Activated CD8-positive, alpha-beta memory T cell treated with anti-CD3 and anti-CD28 coated beads for 36 hours (primary cell): ENCODE results near the gene PLIN1. TPM values are rescaled to one million over a fixed set of nuclear protein-coding genes. Genes with fewer than 3 reads are reported as not detected.

Source experiments
- CTCF ChIA-PET: fragments of 350-600 bp; sonication (Branson Sonifier 250); formaldehyde crosslinking; loops from one replicate; lab custom pipeline; 2021; ENCODE audit warnings: antibody characterized with exemption; lab: Charles Lee
- POLR2A ChIA-PET: fragments of 350-600 bp; sonication (Branson Sonifier 250); formaldehyde crosslinking; loops from one replicate; lab custom pipeline; 2021; ENCODE audit warnings: antibody characterized with exemption; lab: Charles Lee
- total RNA-seq, 2 experiments: library from RNA; stranded (reverse); gene quantifications; one replicate each; pipeline ENCODE4 v1.2.3, GENCODE V29; 2021

Gene PLIN1
- total RNA-seq, 2 experiments from 2014 or later, result 0.25 to 0.44 TPM

GRCh38 chr15:89632563-89633430 lies 46.4 kb downstream of the PLIN1 start:
- CTCF ChIA-PET, result no interaction called here

DNA sequence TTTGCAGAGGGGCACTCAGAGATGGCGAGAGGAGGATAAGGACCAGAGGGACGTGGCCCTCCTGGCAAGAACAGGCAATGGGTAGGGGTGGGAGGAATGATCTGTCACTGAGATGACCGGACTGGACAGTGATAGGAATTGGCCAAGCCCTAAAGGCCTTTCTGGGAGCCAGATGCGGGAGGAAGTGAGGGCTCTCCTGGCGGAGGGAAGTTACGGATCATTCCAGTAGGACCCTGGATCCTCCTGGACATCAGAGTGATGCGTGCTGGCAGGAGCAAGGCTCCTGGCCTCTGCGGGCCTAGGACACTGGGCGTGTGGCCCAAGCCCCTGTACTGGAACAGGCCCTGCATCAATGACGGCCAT lies 47.3 kb downstream of the PLIN1 start:
- ChIA-PET CTCF (no interaction called here), POLR2A (no interaction called here)

More at GRCh38 chr15:89632563-89633430, 46.4 kb downstream of the PLIN1 start:
- POLR2A ChIA-PET, result no interaction called here

DNA sequence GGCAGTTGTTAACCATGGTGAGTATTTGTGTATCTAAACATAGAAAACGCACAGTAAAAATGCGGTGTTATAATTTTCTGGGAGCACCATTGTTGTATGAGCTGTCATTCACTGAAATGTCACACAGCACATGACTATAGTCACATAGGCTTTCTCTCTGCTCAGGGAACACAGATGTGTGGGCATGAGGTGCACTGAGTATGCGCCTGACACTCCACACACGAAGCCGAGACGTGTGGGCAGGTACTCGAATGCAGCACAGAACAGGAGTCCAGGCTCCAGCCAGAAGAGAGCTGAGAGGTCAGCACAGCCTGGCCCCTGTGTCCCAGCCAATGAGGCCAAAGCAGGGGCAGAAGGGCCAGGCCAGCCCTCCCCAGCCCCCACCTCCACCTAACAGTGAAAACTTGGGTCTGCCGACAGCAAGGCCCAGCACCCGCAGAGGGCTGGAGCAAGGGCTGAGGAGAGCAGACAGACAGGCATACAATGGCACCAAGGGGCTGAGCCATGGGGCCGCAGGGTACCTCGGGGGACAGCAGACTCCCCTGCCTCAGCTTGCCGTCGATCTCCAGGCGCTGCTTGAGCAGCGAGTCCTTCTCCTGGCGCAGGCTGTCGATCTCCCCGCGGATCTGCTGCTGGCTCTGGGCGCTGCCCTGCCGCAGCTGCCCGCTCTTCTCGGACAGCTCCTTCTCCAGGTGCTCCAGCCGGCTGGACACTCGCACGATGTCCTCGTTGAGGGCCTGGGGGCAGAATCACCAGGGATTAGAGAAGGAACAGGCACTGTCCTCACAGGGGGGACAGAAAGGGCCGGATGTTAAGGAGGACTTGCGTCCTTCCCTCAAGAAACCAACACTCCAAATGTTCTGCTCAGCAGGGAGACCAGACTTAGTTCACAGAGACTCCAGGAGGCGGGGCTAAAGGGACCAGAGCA lies 47.9 kb downstream of the PLIN1 start:
- POLR2A ChIA-PET, result no interaction called here
- CTCF ChIA-PET, result no interaction called here

DNA sequence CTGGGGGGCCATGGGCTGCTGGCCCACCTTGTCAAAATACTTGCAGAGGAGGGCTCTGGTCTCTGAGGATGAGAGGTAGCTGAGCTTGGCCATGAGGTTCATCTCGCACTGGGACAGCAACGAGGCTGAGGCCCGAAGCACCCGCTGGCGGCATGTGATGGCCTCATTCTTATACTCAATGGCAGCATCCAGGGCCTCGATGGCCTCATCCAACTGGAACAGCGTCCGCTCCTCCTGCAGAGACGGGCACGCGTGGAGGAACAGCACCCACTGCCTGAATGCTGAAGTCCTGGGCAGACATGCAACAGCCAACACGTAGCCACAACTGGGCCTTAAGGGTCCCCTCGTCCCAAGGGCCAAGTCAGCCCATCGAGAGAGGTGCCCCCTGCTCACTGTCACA lies 48.9 kb downstream of the PLIN1 start:
- ChIA-PET CTCF (no interaction called here), POLR2A (no interaction called here)

GRCh38 chr15:89629829-89630228 lies 49.3 kb downstream of the PLIN1 start:
- ChIA-PET POLR2A (no interaction called here), CTCF (no interaction called here)

- ChIA-PET CTCF (no interaction called here), POLR2A (no interaction called here)
These were observed 50.1 kb downstream of the PLIN1 start for GRCh38 chr15:89628806-89629715.

GRCh38 chr15:89628301-89628700 lies 50.9 kb downstream of the PLIN1 start:
- ChIA-PET CTCF (no interaction called here), POLR2A (no interaction called here)

GRCh38 chr15:89627256-89627970 lies 51.8 kb downstream of the PLIN1 start:
- ChIA-PET POLR2A (no interaction called here), CTCF (no interaction called here)

DNA sequence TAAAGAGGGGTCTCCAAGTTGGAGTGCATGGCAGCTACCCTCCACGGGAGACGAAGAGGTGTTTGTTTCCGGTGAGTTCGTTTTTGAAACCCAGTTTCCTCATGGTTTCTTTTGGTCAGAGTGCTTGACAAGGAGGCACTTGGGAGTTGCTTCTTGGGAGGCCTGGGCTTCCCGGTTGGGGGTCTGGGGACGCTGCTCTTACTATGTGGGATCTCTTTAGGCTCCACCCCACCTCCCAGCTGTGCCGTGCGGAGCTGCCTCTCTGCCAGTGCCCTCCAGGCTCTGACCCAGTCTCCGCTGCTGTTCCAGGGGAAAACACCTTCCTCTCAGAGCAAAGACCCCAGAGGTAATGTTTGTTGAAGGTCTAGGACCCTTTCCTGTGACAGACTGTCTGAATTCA lies 53.5 kb downstream of the PLIN1 start:
- ChIA-PET CTCF (no interaction called here), POLR2A (no interaction called here)

GRCh38 chr15:89623165-89623564 lies 56.0 kb downstream of the PLIN1 start:
- ChIA-PET POLR2A (no interaction called here), CTCF (no interaction called here)

DNA sequence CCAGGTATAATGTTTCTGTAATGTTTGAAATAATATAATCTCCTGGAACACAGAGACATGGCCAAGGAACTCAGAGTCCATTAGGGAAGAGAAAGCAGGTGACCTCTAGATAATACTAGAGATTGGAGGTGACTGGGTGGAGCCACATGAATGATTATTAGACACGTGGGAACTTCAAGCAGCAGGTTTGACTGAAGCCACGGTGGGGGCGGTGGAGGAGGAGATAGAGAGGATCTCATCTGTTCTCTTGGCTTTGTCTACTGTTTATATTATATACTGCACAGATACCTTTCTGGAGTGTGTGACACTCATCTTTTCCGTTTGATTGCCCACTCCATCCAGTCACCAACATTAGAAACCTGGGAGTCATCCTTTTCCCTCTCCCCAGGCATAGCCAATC lies 57.6 kb downstream of the PLIN1 start:
- CTCF ChIA-PET, result no interaction called here
- POLR2A ChIA-PET, result no interaction called here

DNA sequence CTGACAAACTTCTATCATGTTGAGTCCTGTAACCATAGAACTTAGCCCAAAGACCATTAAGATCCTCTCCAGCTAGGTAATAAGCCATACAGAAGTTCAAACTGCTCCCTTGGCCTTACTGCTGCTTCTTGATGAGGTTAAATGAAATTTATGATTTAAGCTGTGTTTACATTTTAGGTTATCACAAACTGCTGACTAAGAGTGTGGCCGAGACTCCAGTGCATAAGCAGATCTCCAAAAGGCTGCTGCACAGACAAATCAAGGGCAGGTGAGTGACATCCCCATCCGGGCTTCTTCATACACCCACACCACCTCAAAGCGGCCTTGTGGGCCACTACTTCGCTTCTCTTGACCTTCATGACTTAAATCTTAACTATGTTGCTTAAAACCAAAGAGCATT lies 62.9 kb downstream of the PLIN1 start:
- CTCF ChIA-PET, result no interaction called here
- POLR2A ChIA-PET, result no interaction called here

DNA sequence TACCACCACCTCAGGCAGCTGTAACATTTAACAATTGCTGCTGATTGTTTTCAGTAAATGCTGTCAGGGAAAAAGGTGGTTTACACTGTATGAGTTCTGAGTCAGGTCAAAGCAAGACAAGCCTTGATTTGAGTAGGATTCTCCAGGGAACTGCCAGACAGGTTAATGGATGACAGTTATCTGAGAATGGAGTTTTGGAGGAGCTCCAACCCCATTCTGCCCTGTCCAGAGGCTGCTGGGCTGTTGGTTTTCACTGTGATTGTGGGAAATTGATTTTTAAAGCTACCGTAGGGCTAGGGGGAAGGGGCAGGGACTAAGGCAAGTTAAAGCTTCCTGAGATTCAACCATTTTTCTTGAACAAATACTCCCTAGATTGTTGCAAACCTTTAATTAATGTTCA lies 64.0 kb downstream of the PLIN1 start:
- CTCF ChIA-PET, result no interaction called here
- POLR2A ChIA-PET, result no interaction called here

Other genes with a start within 250 kb of the PLIN1 start
- not detected for gene RHCG, start 182.8 kb downstream of the PLIN1 start, total RNA-seq
- 10 to 100 TPM; 18.3 to 18.7 TPM for gene TICRR, start 103.9 kb downstream of the PLIN1 start, total RNA-seq
- 1 to 10 TPM; 3.4 to 3.5 TPM for gene KIF7, start 23.9 kb downstream of the PLIN1 start, total RNA-seq
- 1 to 10 TPM; 3.1 to 3.5 TPM for gene PEX11A, start 11.4 kb upstream of the PLIN1 start, total RNA-seq
- under 1 TPM in 1 of 2 experiments, not detected in 1; 0.11 TPM for gene WDR93, start 11.4 kb upstream of the PLIN1 start, total RNA-seq
- 1 to 10 TPM; 7.3 to 9.1 TPM for gene MESP1, start 71.9 kb upstream of the PLIN1 start, total RNA-seq
- gene MESP2, start 97.0 kb upstream of the PLIN1 start, total RNA-seq, result not detected
- not detected for gene ANPEP, start 135.5 kb upstream of the PLIN1 start, total RNA-seq
- 10 to 100 TPM; 16.0 to 16.7 TPM for gene AP3S2, start 214.6 kb upstream of the PLIN1 start, total RNA-seq
- gene ARPIN, start 233.6 kb upstream of the PLIN1 start, total RNA-seq, result not detected